GM19467 (cell line): ENCODE results near the gene TVP23A.
"Not testable (repeated sequence)": the region's sequence is repeated elsewhere in the genome, so short reads cannot be mapped to it uniquely, and the experiment has no call there.

Experiments used
- ATAC-seq: cut with Tn5 transposase; IDR thresholded peaks from one replicate; pipeline ENCODE4 v1.9.1; 2021; ENCODE audit warnings: mild to moderate bottlenecking, moderate library complexity; ENCODE audit not compliant: unreplicated experiment

Gene TVP23A

DNA sequence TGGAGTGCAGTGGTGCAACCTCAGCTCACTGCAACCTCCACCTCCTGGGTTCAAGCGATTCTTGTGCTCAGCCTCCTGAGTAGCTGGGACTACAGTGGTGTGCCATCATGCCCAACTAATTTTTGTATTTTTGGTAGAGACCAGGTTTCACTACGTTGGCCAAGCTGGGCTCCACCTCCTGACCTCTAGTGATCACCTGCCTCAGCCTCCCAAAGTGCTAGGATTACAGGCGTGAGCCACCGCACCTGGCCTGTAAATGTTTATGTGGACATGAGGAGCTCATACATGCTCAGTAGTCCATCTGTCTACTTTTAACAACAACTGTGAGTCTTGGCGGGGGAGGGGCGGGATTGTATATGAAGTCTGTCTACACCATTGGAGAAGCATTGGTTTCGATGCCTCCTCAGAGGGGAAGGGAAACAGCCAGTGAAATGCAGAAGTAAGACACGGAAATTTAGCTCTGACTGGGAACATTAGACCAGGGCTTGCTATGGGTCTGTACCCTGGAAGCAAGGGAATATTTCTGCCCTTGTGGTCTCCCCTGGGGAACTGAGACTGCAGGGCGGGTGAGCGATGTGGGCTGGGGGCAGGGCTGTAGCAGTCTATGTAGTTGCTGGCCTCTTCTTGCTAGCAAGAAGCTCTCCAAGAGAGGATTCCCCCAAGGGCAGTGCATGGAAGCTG, 65.6 kb downstream of the TVP23A start:
- ATAC-seq, result peak; percentile 46

DNA sequence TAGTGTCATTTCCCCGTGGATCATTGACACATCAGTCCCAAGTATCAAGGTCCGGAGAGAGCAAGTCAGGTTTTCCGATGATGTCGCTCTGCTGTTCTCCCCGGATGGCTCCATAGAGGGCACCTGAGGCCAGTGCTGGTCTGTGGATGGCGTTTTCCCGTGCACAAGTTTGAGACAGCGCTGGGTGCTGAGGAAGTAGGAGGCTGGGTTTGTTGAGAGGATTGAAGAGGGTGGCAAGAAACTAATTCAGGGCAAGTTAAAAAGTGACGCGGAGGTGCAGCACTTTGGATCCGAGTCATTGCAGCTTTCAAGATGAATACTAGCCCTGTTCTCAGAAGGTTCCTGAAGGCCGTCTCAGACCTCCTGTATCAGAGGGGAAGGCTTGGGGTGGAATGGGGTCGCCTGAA, 67.3 kb downstream of the TVP23A start:
- ATAC-seq, result no peak

DNA sequence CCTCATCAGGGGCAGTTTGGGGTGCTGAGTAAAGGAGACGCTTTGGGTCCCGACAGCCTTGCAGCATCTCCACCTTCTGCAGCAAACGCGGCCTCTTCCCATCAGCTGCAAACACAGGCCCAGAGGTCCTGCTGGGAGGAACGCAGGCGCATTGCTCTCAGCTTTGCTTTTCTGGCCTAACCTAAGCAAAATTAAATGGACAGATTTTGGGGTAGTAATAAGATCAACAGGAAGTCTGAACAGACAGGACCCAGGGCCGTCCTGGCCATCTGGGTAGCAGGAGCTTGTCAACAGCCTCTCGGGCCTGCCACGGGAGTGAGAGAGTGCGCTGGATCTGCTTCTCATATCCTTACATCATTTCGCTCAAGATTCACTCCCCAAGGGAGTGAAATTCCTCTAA, 67.8 kb downstream of the TVP23A start:
- ATAC-seq, result no peak

DNA sequence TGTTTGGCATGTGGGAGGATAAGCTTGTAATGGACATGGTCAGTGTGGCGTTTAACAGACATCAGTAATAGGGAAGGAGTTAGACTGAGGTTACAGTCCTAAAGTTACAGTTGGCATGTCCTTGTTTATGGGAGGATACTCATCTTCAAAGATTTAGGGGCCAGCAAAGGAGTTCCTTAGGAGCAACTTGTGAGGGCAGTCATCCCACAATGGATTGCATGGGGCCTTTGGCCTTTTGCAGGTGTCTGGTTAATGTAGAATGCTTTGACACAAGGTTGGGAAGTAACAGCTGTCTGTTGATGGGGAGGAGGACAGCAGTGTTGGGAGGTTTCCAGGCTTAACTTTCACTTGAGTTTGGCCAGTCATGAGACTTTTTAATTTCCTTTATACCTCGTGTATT, 72.8 kb downstream of the TVP23A start:
- no peak for ATAC-seq

DNA sequence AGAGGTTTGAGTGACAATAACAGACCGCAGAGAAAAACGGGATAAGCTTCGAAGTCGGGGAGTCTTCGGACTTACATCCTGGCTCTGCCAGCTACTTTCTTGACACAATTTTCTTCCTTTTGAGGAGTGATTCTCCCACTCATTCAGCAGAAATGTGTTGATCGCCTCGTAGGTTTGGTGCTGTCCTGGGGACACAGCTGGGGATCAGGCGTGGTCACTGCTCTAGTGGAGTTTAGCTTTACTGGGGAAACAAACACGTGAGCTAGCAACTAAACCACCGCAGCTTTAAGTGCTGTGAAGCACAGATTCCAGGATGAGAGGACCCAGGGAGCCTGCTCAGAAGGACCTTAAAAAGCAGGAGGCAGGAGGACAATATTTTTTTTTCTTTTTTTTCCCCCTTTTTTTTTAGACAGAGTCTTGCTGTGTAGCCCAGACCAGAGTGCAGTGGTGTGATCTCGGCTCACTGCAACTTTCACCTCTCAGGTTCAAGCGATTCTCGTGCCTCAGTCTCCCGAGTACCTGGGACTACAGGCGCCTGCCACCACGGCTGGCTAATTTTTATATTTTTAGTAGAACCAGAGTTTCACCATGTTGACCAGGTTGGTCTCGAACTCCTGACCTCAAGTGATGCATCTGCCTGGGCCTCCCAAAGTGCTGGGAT, 74.1 kb downstream of the TVP23A start:
- peak; percentile 3 for ATAC-seq

DNA sequence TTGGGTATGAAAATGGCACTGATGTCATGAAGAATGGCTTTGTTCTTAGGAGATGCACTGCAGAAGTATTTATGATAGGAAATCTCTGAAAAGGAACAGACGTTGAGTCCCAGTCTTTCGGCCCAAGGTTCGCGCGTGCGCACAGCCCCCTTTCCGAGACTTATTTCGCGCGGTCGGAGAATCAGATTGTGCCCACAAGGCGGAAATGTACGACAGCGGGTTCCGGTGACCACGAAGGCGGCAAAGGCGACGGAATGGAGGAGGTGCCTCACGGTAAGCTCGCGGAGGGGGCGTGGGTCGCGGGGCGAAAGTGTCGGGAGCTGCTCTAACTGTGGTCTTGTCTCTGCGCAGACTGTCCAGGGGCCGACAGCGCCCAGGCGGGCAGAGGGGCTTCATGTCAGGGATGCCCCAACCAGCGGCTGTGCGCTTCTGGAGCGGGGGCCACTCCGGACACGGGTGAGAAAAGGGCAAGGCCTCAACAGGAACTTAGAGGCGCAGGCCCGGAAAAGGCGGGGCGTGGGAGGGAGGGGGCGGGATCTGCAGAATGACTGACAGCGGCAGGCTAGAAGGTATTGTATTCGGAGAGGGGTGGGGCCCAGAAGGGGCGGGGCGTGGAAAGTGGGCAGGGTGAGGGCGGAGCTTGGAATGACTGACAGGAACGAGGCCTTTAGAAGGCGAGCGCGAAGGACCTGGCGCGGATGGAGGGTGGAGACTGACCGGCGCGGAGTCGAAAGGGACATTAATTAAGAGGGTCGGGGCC, 74.8 kb downstream of the TVP23A start, which contains the start of gene NUBP1:
TSS of gene NUBP1 (plus strand) at position 233 of the 760 bp plus-strand sequence. CDS start at position 255, 22 bp downstream.
- ATAC-seq, result peak; percentile 76

DNA sequence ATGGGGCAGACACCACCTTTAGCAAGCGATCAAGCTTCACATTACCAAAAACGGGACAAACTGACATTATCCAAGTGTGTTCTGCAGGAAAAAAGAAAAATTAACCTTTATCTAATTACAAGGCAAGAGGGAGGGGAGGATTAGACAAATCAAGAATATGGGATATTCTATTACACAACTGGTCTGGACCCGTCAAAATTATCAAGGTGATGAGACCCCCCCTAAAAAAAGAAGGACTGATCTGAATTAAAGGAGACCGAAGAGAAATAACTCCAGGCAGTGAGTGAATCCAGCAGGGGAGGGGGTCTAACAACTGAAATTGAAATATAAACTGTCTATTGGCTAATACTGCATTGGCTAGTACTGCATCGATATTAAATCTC, 75.4 kb downstream of the TVP23A start:
- no peak for ATAC-seq

DNA sequence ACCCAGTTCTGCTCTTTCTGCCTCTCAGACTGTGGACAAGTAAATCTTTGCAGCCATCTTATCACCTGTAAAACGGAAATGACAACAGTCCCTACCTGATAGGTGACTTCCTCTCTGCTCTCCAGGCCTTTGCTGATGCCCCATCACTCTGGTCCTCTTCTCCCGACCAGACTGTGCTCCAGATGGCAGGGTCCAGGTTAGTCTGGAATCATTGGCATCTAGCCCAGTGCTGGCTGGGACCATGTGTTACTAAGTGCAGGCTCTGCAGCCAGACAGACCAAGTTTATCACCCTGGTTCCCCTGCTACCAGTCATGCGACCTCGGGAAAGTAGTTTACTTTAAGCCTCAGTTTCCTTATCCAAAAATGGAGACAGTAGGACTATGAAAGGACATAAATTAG, 76.8 kb downstream of the TVP23A start:
- no peak for ATAC-seq

DNA sequence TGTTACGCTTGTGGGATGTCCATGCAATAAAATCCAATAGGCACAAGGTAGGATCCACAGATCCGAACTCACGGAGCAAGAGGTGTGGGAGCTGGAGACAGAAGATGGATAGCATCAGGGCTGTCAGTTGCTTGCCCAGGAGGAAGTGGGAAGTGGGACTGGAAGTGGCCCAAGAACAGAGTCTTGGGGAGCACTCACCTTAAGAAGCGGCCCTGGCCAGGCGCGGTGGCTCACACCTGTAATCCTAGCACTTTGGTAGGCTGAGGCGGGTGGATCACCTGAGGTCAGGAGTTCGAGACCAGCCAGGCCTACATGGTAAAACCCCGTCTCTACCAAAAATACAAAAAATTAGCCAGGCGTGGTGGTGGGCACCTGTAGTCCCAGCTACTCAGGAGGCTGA, 77.3 kb downstream of the TVP23A start:
- ATAC-seq, result not testable (repeated sequence)

DNA sequence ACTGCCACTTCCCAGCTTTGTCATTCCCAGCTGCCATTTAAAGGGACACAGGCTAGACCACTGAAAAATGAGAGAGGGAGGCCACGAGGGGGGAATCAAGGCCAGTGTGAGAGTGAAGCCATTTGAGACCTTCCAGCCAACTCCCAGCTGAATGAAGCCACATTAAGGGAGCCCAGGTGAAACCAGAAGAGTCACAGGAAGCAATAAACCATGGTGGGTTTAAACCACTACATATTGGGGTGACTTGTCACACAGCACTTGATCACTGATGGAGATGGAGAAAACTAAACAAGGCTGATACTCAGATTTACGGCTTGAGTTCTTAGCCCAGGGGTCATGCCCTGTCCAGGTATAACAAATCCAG, 77.8 kb downstream of the TVP23A start:
- no peak for ATAC-seq

DNA sequence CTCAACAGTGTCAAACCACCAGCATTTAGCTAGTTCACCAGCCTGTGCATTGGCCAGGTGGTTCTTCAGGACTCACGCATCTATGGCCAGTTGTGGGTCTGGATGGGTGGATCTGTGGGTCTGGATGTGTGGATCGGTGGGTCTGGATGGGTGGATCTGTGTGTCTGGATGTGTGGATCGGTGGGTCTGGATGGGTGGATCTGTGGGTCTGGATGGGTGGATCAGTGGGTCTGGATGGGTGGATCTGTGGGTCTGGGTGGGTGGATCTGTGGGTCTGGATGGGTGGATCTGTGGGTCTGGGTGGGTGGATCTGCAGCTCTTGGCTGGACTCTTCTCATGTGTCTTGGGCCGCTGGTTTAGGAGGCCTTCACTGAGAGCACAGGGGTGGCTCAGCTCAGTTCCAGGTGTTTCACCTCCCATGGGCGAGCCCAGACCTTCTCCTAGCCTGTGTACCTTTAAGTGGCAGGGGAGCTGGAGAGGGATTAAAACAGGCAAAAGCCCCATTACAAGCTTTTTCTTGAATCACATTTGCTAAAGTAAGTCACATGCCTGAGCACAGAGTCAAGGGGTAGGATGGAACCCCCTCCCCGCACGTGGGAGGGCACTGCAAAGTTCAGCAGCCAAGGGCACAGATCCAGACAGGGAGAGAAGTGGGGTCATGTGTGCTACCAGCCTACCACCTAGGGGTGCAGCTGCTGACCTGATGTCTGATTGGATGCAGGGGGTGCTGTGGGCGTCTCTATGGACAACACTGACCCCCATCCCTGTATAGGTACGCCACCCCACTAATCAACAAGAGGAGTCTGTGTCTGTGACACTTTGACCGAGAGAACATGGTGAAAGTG, 78.4 kb downstream of the TVP23A start:
- ATAC-seq, result no peak

DNA sequence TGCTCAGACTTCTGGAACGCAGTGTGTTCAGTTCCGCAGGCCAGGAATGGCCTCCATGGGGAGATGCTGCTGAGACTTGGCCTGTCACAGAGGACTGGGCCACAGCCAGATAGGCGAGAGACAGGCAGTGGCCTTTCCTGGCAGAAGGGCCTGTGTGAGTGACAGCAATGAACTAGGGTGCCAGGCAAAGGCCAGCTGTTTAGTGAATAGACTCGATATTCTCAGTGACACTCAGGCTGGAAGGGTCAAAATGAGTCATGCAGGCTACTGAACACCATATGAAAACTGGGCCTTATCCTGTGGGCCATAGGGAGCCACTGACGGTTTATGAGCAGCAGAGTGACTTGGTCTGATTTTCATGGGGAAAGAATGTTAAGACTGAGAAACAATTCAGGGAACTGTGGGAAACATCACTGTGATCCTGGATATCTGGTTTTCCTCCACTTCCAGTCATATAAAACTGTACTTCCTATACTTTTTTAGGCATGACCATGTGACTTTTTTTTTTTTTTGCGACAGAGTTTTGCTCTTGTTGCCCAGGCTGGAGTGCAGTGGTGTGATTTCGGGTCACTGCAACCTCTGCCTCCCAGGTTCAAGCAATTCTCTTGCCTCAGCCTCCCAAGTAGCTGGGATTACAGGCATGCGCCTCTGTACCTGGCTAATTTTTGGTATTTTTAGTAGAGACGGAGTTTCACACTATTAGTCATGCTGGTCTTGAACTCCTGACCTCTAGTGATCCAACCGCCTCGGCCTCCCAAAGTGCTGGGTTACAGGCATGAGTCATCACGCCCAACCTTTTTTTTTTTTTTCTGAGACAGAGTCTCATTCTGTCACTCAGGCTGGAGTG, 80.1 kb downstream of the TVP23A start:
- peak; percentile 62 for ATAC-seq

DNA sequence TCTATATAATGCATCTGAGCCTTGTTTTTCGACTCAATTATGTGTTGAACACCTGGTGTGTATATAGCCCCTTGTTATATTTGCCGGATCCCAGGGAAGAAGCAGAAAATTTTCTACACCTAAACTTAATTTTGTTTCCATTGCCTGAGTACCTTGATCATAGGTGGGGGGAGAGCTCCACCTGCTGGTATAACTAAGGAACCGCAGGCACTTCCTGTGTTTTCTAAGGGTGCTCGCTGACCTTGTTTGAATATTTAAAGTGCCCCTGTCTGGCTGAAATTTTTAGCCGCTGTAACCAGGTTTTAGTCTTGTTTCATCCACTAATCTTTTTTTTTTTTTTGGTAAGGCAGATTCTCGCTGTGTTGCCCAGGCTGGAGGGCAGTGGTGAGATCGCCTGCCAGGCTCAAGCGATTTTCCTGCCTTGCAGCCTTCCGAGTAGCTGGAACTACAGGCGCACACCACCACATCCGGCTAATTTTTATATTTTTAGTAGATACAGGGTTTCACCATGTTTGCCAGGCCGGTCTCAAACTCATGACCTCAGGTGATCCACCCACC, 81.4 kb downstream of the TVP23A start:
- ATAC-seq, result no peak

DNA sequence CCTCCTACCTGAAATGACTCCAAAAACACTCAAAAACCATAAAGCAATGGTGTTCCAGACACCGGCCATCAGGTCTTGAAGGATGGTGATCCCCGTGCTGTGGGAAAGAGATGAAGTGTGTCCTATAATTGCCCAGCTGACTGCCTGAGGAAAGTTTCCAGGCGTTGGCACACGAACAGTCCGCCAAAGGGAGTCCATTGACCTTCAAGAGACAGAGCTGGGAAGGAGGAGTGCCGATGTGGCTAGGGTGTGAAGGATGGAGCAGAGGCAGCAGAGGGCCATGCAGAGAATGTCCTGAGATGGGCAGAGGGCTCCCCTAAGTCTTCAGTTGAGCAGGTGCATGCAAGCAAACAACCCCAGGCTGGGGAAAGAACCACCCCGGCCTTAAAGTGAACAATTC, 86.8 kb downstream of the TVP23A start:
- no peak for ATAC-seq

DNA sequence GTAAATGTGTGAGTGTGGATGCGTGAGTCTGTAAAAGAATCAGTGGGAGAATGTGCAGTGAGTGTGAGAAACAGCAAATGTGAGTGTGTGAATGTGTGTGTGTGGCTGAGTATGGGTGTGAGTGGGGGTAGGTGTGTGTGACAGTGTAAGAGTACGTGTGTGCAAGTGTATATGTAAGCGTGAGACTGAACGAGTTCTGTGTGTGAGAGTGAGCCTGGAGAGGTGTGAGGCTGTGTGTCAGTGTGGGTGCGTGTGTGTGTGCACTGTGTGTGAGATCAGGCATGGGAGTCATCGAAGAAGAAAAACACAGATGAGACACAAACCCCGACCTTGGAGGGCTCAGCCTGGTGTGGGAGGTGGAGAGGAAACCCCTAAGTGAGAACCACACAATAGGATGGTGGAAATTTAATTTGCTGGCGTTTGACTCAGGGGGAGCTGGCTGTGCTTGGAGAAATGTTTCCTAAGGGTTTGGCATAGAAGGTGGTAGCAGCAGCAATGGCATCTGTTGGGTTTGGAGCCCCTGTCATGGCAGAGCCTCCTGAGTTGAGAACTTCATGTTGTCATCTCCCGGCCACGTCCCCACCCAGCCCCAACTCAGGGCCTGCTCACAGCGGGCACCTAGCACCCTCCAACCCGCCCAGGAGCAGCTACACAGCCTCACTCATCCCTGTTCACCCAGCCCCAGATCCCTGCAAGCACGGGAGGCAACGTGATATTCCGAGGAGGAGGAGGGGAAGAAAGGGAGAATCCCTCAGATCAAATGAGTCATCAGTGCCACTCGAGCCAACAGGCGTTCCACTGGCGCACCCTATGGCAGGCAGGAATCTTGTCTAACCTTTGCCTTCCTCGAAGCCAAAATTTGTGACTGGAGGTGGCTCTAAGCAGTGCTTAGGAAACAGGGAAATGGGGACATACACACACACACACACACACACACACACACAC, 89.2 kb downstream of the TVP23A start:
- ATAC-seq, result no peak

DNA sequence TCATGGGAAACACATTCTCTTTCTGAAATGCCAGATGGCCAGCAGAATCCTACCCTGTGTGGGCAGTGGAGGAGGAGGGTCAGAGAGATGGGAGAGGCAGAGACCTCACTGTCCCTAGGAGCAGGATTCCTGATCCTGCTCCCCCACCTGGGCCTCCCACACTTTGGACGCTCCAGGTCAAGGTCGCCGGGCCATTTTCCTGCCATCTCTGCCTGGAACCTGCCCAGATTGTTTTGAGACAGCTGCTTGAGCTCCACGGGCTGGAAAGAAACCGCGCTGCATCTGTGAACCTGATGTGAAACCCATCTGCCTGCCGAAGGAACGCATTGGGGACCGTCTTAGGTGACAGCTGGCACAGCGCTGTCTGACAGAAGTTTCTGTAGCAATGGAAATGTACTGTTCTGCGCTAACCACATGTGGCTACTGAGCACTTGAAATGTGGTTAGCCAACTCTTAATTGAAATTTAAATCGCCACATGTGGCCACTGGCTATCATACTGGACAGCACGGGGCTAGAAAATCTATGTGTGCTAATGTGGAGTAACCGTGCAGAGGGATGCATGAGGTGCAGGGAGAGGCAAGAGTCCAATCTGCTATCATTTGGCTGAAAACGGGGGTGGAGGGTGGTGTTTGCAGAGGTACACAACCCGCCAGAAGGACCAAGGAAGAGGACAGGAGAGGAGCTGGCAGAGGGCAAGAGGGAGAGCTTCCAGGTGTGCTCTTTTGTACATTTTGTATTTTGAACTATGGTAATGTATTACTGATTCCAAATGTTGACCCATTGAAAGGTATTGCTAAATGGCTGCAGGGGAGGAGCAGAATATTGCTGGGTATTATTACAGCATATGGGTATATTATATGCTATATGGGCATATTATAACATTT, 90.3 kb downstream of the TVP23A start:
- no peak for ATAC-seq
